AG20443 (cell line): ENCODE measurements around the gene CCDC158.

Experiments
- DNase-seq: peaks from one replicate; pipeline ENCODE4 v3.0.0; 2012; ENCODE audit warnings: low spot score, mixed read lengths

Gene CCDC158

GRCh38 chr4:76280488-76281441 lies 140.2 kb downstream of the CCDC158 start:
- DNase-seq: no peak

- DNase-seq: no peak
Measured at GRCh38 chr4:76279462-76279861, 141.5 kb downstream of the CCDC158 start.

GRCh38 chr4:76278583-76278982 lies 142.4 kb downstream of the CCDC158 start:
- DNase-seq: no peak

GRCh38 chr4:76277667-76278066 lies 143.3 kb downstream of the CCDC158 start:
- DNase-seq: no peak

GRCh38 chr4:76276813-76277212 lies 144.1 kb downstream of the CCDC158 start:
- no peak for DNase-seq

GRCh38 chr4:76275486-76276124 lies 145.3 kb downstream of the CCDC158 start:
- no peak for DNase-seq

GRCh38 chr4:76272999-76273398 lies 147.9 kb downstream of the CCDC158 start:
- DNase-seq: no peak

- DNase-seq: no peak
Measured at GRCh38 chr4:76272582-76272981, 148.4 kb downstream of the CCDC158 start.

- no peak for DNase-seq
Measured at GRCh38 chr4:76272073-76272472, 148.9 kb downstream of the CCDC158 start.

GRCh38 chr4:76271248-76271647 lies 149.7 kb downstream of the CCDC158 start:
- DNase-seq: no peak

GRCh38 chr4:76270244-76271175 lies 150.4 kb downstream of the CCDC158 start:
- DNase-seq: no peak

- no peak for DNase-seq
Measured at GRCh38 chr4:76267811-76268210, 153.1 kb downstream of the CCDC158 start.

- no peak for DNase-seq
Measured at GRCh38 chr4:76266627-76267026, 154.3 kb downstream of the CCDC158 start.

- no peak for DNase-seq
Measured at GRCh38 chr4:76265631-76266218, 155.2 kb downstream of the CCDC158 start.
